Neuronal stem cell (in vitro differentiated cells): ENCODE results near the gene TBC1D14.
A peak's percentile ranks its signal among the peaks of the same experiment; 100 is the strongest.

Experiments
- DNase-seq: peaks from one replicate; pipeline ENCODE4 v3.0.0-alpha.2; 2013; ENCODE audit warnings: low spot score
- H2AFZ ChIP-seq: one replicate; pipeline ENCODE4 v1.6.1; 2013; ENCODE audit warnings: mild to moderate bottlenecking, low read length, inconsistent platforms
- H2AK5ac ChIP-seq: 2 replicates; pipeline ENCODE4 v1.6.1; 2013; ENCODE audit warnings: low read depth, mild to moderate bottlenecking, inconsistent platforms, low read length, moderate library complexity, mixed read lengths
- H2BK120ac ChIP-seq: 2 replicates; pipeline ENCODE4 v1.6.1; 2013; ENCODE audit warnings: low read depth, mild to moderate bottlenecking, inconsistent platforms, low read length, moderate library complexity, mixed read lengths
- H2BK12ac ChIP-seq: one replicate; pipeline ENCODE4 v1.6.1; 2013; ENCODE audit warnings: low read length, inconsistent platforms
- H2BK15ac ChIP-seq: 2 replicates; pipeline ENCODE4 v1.6.1; 2013; ENCODE audit warnings: mild to moderate bottlenecking, low read length, inconsistent platforms, mixed read lengths
- H2BK5ac ChIP-seq: one replicate; pipeline ENCODE4 v1.6.1; 2013; ENCODE audit warnings: inconsistent platforms, mild to moderate bottlenecking, low read length, moderate library complexity
- H3K14ac ChIP-seq: one replicate; pipeline ENCODE4 v1.6.1; 2013; ENCODE audit warnings: low read length, inconsistent platforms
- H3K18ac ChIP-seq: 2 replicates; pipeline ENCODE4 v1.6.1; 2013; ENCODE audit warnings: low read length, inconsistent platforms
- H3K23ac ChIP-seq: 2 replicates; pipeline ENCODE4 v1.6.1; 2013; ENCODE audit warnings: low read depth, mild to moderate bottlenecking, mixed read lengths, low read length, inconsistent platforms; ENCODE audit not compliant: poor library complexity
- H3K27ac ChIP-seq: replicated peaks from 3 replicates; pipeline ENCODE4 v1.5.1; 2013; ENCODE audit warnings: low read length, inconsistent platforms
- H3K27me3 ChIP-seq, 3 experiments: 2 replicates each; pipeline ENCODE4 v1.6.1; 2013; ENCODE audit warnings: low read length in 3 of 3, mild to moderate bottlenecking in 2 of 3, inconsistent platforms in 1 of 3, low read depth in 1 of 3, mixed read lengths in 1 of 3, moderate library complexity in 1 of 3; ENCODE audit not compliant: control insufficient read depth in 3 of 3, insufficient read depth in 3 of 3
- H3K36me3 ChIP-seq, 2 donors: replicated peaks in 1 of 2; 2 replicates each; pipeline ENCODE4 v1.6.1; 2013; ENCODE audit warnings: low read length in 2 of 2; ENCODE audit not compliant: control insufficient read depth in 2 of 2, insufficient read depth in 2 of 2
- H3K4ac ChIP-seq: 2 replicates; pipeline ENCODE4 v1.6.1; 2013; ENCODE audit warnings: inconsistent platforms, mild to moderate bottlenecking, low read length, moderate library complexity
- H3K4me1 ChIP-seq, 2 donors: 1 replicate in 1 of 2; 2 replicates in 1 of 2; pipeline ENCODE4 v1.6.1; 2013; ENCODE audit warnings: low read length in 2 of 2, low read depth in 1 of 2; ENCODE audit not compliant: control insufficient read depth in 2 of 2, insufficient read depth in 1 of 2
- H3K4me2 ChIP-seq: one replicate; pipeline ENCODE4 v1.6.1; 2013; ENCODE audit warnings: mild to moderate bottlenecking, low read length, inconsistent platforms; ENCODE audit not compliant: insufficient read depth, poor library complexity, severe bottlenecking
- H3K4me3 ChIP-seq, 2 donors: 2 replicates each; pipeline ENCODE4 v1.5.1; 2013; ENCODE audit warnings: low read length in 2 of 2, mild to moderate bottlenecking in 2 of 2, inconsistent platforms in 1 of 2, moderate library complexity in 1 of 2
- H3K79me1 ChIP-seq: one replicate; pipeline ENCODE4 v1.6.1; 2013; ENCODE audit warnings: low read depth, mild to moderate bottlenecking, inconsistent platforms, low read length, moderate library complexity
- H3K9ac ChIP-seq: one replicate; pipeline ENCODE4 v1.6.1; 2013; ENCODE audit warnings: mild to moderate bottlenecking, low read depth, low read length, inconsistent platforms; ENCODE audit not compliant: poor library complexity
- H3K9me3 ChIP-seq, 2 donors: replicated peaks in 1 of 2; 2 replicates each; pipeline versions ENCODE3 to v1.6.1; 2013; ENCODE audit warnings: low read length in 2 of 2, mild to moderate bottlenecking in 2 of 2, inconsistent platforms in 1 of 2, low read depth in 1 of 2, mixed read lengths in 1 of 2, moderate library complexity in 1 of 2; ENCODE audit not compliant: control insufficient read depth in 2 of 2, insufficient read depth in 1 of 2
- H4K8ac ChIP-seq: one replicate; pipeline ENCODE4 v1.6.1; 2013; ENCODE audit warnings: low read depth, mild to moderate bottlenecking, inconsistent platforms, low read length, moderate library complexity
- H4K91ac ChIP-seq: one replicate; pipeline ENCODE4 v1.6.1; 2013; ENCODE audit warnings: low read length, low read depth, mild to moderate bottlenecking, inconsistent platforms; ENCODE audit not compliant: poor library complexity
- whole genome bisulfite sequencing, 2 donors: extraction: QIAGEN DNeasy Blood & Tissue Kit; methylation state at CpG; one replicate each; pipeline ENCODE4 v1.1.7; 2013; ENCODE audit warnings: missing lambda C conversion rate in 2 of 2, mixed read lengths in 1 of 2; ENCODE audit not compliant: insufficient read length in 2 of 2, insufficient replicate concordance in 1 of 2; ENCODE audit errors: extremely low coverage in 2 of 2; 5-methylcytosine and 5-hydroxymethylcytosine counted together

Gene TBC1D14

DNA sequence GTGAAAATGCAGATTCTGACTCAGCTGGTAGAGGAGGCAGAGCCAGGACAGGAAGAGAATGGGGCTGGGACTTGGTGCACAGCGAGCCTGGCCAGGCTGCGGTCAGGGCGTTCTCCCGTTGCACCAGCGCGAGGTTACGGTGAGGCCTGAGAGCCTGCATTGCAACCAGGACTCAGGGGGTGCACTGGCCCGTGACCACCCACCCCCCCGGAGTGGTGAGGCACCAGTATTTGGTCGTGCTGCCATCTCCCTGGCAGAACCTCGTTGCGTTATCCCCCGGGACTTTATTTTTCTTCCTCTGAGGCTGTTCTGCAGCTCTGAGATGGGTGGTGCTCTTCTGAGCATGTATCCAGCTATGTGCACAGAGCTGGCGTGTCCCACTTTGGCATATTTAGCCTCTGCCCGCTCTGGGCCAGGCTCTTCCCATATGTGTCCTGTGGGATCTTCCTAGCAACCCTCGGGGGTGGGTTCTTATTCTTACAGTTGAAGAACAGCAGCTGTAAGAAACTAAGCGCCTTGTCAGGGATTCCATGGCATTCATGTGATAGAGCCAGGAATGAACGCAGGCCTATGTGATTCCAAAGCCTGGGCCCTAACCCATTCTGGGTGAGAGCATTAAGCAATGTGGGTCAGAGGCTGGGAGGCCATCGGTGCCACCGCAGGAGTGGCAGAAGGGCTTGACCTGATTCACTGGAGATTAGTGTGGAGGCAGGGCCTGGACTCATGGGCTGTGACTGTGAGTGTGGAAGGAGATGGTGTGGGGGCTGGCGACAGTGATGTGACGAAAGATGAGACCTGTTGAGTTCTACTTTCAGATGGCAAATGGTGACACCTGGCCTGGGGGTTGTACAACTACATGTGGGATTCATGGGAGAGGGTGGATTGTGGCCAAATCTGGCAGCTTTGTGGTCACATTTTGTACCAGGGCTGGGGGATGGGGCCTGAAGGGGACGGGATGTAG lies 136.6 kb downstream of the TBC1D14 start:
- Histone ChIP-seq H3K79me1 (peaks cover 30% of the 10 kb centered on the region), H3K4ac (no peak overlapping the region), H4K91ac (no peak overlapping the region), H3K9ac (peak overlapping the region; percentile 79), H3K4me1 (peaks cover 17 to 23% of the 10 kb centered on the region in 2 donors), H3K14ac (no peak overlapping the region), H3K27me3 (peaks cover 0 to 11% (median 2%) of the 10 kb centered on the region in 3 experiments), H2BK15ac (no peak overlapping the region), H3K27ac (no peak overlapping the region), H2BK5ac (peak overlapping the region; percentile 47), H3K36me3 (peaks cover 0 to 16% of the 10 kb centered on the region in 2 donors), H2BK120ac (no peak overlapping the region), H2AFZ (no peak overlapping the region), H3K9me3 (no peaks in the 10 kb centered on the region), H3K18ac (no peak overlapping the region), H2AK5ac (no peak overlapping the region), H3K4me2 (no peak overlapping the region), H3K4me3 (no peak overlapping the region), H3K23ac (peak overlapping the region; percentile 80), H2BK12ac (no peak overlapping the region), H4K8ac (no peak overlapping the region)
- WGBS, 2 donors: no CpG with 5 or more reads among the region's 23 CpGs
- no peak for DNase-seq

DNA sequence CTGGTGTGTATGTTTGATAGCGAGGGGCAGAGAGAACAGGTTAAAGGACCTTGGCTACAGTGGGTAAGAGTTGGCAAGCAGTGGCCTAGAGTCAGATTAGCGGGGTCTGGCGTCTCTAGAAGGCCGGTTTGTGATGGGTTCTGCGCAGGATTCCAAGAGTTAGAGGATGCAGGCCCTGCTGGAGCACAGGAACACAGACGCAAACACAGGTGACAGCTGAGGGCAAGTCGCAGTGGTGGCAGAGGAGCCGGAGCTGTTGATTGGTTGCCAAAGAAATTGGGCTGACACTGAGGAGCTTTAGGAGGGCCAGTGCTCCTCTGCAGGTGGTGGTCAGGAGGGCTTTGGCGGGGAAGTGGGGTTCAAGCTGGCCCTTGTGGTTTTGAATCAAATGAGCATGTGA lies 137.3 kb downstream of the TBC1D14 start:
- no peak for DNase-seq
- Histone ChIP-seq H2AFZ (no peak overlapping the region), H3K4ac (no peak overlapping the region), H3K9ac (no peak overlapping the region), H2BK15ac (no peak overlapping the region), H3K14ac (no peak overlapping the region), H3K4me1 (peaks cover 14 to 17% of the 10 kb centered on the region in 2 donors), H3K4me2 (no peak overlapping the region), H2BK12ac (no peak overlapping the region), H3K27ac (no peak overlapping the region), H4K8ac (no peak overlapping the region), H2AK5ac (no peak overlapping the region), H3K23ac (no peak overlapping the region), H3K27me3 (peaks cover 0 to 4% (median 0%) of the 10 kb centered on the region in 3 experiments), H3K79me1 (peaks cover 30% of the 10 kb centered on the region), H3K18ac (no peak overlapping the region), H2BK120ac (no peak overlapping the region), H3K4me3 (no peak overlapping the region), H2BK5ac (no peak overlapping the region), H4K91ac (no peak overlapping the region), H3K36me3 (peaks cover 0 to 18% of the 10 kb centered on the region in 2 donors), H3K9me3 (no peaks in the 10 kb centered on the region)
- no CpG with 5 or more reads among the region's 9 CpGs for WGBS, 2 donors

DNA sequence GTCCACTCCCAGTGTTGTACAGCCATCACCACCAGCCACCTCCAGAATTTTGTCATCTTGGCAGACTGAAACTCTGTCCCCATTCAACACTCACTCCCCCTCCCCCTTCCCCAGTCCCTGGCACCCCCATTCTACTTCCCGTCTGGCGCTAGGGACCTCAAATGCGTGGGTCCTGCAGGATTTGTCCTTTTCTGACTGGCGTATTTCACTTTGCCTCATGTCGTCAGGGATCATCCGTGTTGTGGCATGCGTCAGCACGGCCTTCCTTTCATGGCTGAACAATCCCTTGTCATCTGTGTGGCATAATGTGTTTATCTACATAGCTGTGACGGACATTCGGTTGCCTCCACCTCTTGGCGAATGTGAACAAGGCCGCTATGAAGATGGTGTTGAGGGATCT lies 139.0 kb downstream of the TBC1D14 start:
- Histone ChIP-seq H3K4me2 (no peak overlapping the region), H2BK120ac (no peak overlapping the region), H3K4ac (no peak overlapping the region), H3K9ac (peak overlapping the region; percentile 74), H3K79me1 (peaks cover 33% of the 10 kb centered on the region), H2AFZ (no peak overlapping the region), H2BK15ac (no peak overlapping the region), H3K27ac (no peak overlapping the region), H3K18ac (no peak overlapping the region), H4K8ac (no peak overlapping the region), H2BK12ac (no peak overlapping the region), H3K23ac (no peak overlapping the region), H3K9me3 (peaks cover 0 to 2% of the 10 kb centered on the region in 2 donors), H3K36me3 (peaks cover 0 to 28% of the 10 kb centered on the region in 2 donors), H4K91ac (no peak overlapping the region), H3K14ac (no peak overlapping the region), H3K4me1 (peaks cover 11 to 14% of the 10 kb centered on the region in 2 donors), H3K4me3 (no peak overlapping the region), H2AK5ac (no peak overlapping the region), H3K27me3 (no peaks in the 10 kb centered on the region), H2BK5ac (no peak overlapping the region)
- WGBS, 2 donors: no CpG with 5 or more reads among the region's 12 CpGs
- no peak for DNase-seq

DNA sequence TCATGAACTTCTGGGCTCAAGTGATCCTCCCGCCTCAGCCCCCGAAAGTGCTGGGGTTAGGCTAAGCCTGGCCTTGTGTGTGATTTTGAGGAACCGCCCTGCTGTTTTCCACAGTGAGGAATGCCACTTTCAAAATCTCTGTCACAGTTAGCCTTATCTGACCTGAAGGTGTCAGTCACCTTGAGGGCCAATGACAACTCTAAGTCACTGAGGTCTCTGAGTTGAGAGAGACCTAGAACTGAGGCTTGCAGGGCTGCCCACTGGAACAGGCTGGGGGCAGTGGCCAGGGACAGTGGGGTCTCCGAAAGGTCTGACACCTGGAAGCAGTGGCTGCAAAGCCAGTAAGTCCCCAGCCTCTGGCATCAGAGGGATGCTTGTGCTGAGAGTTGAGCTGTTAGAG lies 139.7 kb downstream of the TBC1D14 start:
- no peak overlapping the region for H3K18ac ChIP-seq

More for the DNA sequence above, 139.7 kb downstream of the TBC1D14 start:
- no peak overlapping the region for H3K4me3 ChIP-seq
- no peaks in the 10 kb centered on the region for H3K27me3 ChIP-seq
- H2BK5ac ChIP-seq: no peak overlapping the region
- no peak overlapping the region for H2BK120ac ChIP-seq
- H4K8ac ChIP-seq: no peak overlapping the region
- peak overlapping the region; percentile 48 for H3K23ac ChIP-seq
- H4K91ac ChIP-seq: no peak overlapping the region
- H3K4ac ChIP-seq: no peak overlapping the region
- H3K27ac ChIP-seq: no peak overlapping the region
- H2BK15ac ChIP-seq: no peak overlapping the region
- H3K14ac ChIP-seq: no peak overlapping the region
- peaks cover 0 to 3% of the 10 kb centered on the region in 2 donors for H3K9me3 ChIP-seq
- H2BK12ac ChIP-seq: no peak overlapping the region
- no peak for DNase-seq
- H2AFZ ChIP-seq: no peak overlapping the region
- no peak overlapping the region for H3K4me2 ChIP-seq
- WGBS, 2 donors: no CpG with 5 or more reads among the region's 4 CpGs
- peaks cover 8% of the 10 kb centered on the region in 2 donors for H3K4me1 ChIP-seq
- no peak overlapping the region for H3K9ac ChIP-seq
- peaks cover 31% of the 10 kb centered on the region for H3K79me1 ChIP-seq
- H3K36me3 ChIP-seq: peaks cover 5 to 35% of the 10 kb centered on the region in 2 donors
- H2AK5ac ChIP-seq: no peak overlapping the region
